Stimulated activated CD4-positive, alpha-beta T cell treated with anti-CD3 and anti-CD28 coated beads, Interleukin-1b, Interleukin-23, amount 100 ng/mL, for 48 hours (primary cell): ENCODE measurements around the gene SMG9.

Source experiments
- DNase-seq: peaks from one replicate; pipeline ENCODE4 v3.0.0-alpha.2; 2020

The SMG9 gene

GRCh38 chr19:43754503-43755255, at the start of gene SMG9:
Gene SMG9 (minus strand): TSS chr19:43754962. CDS start chr19:43750741, 4,221 bp downstream.
- peak; percentile 98 for DNase-seq

- DNase-seq, result no peak
Observed at GRCh38 chr19:43804432-43804831, 49.7 kb upstream of the SMG9 start.

GRCh38 chr19:43802216-43802951, 47.6 kb upstream of the SMG9 start, which contains the start of gene LYPD5:
Gene LYPD5 (minus strand): TSS chr19:43802447. CDS start chr19:43802380, 67 bp downstream.
- DNase-seq, result no peak

- no peak for DNase-seq
Observed at GRCh38 chr19:43799502-43800142, 44.9 kb upstream of the SMG9 start.

GRCh38 chr19:43798546-43799409, 44.0 kb upstream of the SMG9 start:
- peak; percentile 66 for DNase-seq

GRCh38 chr19:43798026-43798545, 43.3 kb upstream of the SMG9 start:
- DNase-seq, result no peak

GRCh38 chr19:43797556-43797955, 42.8 kb upstream of the SMG9 start:
- no peak for DNase-seq

- DNase-seq, result no peak
Observed at GRCh38 chr19:43797118-43797517, 42.4 kb upstream of the SMG9 start.

- no peak for DNase-seq
Observed at GRCh38 chr19:43790587-43790986, 35.8 kb upstream of the SMG9 start.

GRCh38 chr19:43789029-43789428, 34.3 kb upstream of the SMG9 start:
- no peak for DNase-seq

- DNase-seq, result no peak
Observed at GRCh38 chr19:43786665-43787064, 31.9 kb upstream of the SMG9 start.

- peak; percentile 59 for DNase-seq
Observed at GRCh38 chr19:43784981-43785808, 30.4 kb upstream of the SMG9 start.

GRCh38 chr19:43784241-43784980, 29.6 kb upstream of the SMG9 start:
- peak; percentile 73 for DNase-seq

- DNase-seq, result no peak
Observed at GRCh38 chr19:43783636-43784035, 28.9 kb upstream of the SMG9 start.

GRCh38 chr19:43782689-43783231, 28.0 kb upstream of the SMG9 start:
- DNase-seq, result no peak

- DNase-seq, result no peak
Observed at GRCh38 chr19:43782311-43782660, 27.5 kb upstream of the SMG9 start.

- DNase-seq, result peak; percentile 70
Observed at GRCh38 chr19:43781630-43782310, 27.0 kb upstream of the SMG9 start.

GRCh38 chr19:43780706-43781525, 26.2 kb upstream of the SMG9 start, which contains the start of gene KCNN4:
Gene KCNN4 (minus strand): TSS chr19:43780973. CDS start chr19:43780861, 112 bp downstream.
- DNase-seq, result peak; percentile 89

- DNase-seq, result no peak
Observed at GRCh38 chr19:43779820-43780219, 25.1 kb upstream of the SMG9 start.
